GM18907 (cell line): Measurements from ENCODE around the gene BARHL2.

Experiments used
- ATAC-seq: cut with Tn5 transposase; IDR thresholded peaks from one replicate; pipeline ENCODE4 v1.9.1; 2021; ENCODE audit warnings: mild to moderate bottlenecking, moderate library complexity; ENCODE audit not compliant: unreplicated experiment

The BARHL2 gene

DNA sequence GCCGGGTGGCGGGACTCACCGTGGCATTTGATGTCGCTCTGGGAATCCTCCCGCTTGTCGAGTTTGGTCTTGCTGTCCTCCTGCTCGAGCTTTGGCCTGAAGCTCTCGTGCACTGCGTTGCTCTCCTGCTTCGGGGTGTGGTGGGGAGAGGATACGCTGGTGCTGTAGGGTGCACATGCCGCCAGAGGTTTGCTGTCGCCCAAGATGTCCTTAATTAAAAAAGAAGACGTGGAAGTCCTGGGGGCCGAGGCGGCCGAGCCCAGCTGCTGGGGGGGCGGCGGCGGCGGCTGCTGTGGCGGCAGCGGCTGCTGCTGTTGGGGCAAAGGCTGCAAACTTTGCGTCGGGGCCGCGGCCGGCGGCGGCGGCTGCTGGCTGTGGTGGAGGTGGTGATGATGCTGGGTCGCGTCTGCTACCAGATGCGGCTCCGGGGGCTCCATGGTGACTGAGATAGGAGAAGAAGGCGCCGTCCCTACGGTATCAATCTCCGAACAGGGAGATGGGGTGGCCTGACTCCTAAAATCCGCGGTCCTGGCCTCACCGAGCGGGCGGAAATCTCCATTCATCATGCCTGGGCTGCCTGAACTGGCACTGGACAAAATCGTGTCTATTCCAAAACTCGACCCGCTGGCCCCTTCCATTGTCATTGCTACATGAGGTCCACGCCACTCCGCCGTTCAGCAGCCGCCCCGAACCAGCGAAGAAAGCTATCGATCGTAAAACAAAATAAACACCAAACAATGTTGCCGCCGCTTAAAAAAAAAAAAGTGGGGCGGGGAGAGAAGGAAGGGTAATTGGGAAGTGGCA lies at the start of gene BARHL2:
BARHL2 (minus strand) TSS at position 751 of the 804 bp plus-strand sequence; CDS start at position 644, 107 bp downstream.
- ATAC-seq, result no peak

DNA sequence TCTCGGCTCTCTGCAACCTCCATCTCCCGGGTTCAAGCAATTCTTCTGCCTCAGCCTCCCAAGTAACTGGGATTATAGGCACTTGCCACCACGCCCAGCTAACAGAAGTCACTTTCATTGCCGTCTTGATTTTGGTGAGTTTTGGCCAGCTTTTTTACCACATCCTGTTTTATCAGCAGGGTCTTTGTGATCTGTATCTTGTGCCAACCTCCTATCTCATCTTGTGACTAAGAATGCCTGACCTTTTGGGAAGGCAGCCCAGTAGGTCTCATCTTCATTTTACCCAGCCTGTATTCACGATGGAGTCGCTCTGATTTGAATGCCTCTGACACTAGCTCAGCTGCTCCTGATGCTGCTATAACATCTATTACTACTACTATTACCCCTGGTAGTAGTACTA lies 46.8 kb upstream of the BARHL2 start:
- ATAC-seq, result no peak

DNA sequence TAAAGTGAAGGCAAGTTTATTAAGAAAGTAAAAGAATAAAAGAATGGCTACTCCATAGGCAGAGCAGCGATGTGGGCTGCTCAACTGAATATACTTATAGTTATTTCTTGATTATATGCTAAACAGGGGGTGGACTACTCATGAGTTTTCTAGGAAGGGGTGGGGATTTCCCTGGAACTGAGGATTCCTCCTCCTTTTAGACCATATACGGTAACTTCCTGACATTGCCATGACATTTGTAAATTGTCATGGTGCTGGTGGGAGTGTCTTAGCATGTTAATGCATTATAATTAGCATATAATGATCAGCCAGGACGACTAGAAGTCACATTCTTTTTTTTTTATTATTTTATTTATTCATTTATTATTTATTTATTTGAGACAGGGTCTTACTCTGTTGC lies 46.4 kb upstream of the BARHL2 start:
- ATAC-seq, result no peak

DNA sequence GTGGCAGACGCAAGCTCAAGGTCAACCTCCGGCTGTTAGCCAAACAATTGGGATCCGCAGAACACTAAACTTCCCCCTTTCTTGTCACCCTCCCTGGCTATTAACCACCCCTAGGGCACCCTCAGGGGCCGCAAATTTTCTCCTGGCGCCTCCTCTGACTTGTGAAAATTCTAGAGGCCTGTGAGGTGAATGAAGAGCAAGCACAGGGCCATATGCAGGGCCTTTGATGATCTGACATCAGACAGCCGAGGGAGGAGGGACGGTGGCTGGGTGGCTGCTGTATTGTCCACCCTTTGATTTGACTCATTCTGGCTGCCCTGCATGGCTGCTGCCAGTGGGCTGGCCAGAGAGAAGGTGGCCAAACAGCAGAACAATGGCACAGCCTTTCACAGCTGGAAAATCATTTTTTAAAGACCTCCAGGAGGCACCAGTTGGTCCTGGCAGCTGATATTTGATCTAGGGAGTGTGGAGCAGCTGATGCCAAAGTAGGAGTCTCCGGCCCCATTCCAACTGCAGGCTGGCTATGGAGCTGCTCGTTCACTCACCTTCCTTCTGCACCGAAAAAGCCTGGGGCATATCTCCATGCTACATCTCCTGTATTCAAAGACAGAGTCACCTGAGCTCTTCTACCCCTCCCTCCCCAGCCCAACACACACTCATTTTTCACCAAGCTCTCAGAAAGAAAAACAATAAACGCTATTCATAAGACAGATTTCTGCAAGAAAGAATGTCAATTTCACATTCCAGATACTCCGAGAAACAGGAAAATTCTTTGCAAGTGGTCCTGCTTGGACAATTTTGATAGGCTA lies 44.9 kb upstream of the BARHL2 start:
- no peak for ATAC-seq

DNA sequence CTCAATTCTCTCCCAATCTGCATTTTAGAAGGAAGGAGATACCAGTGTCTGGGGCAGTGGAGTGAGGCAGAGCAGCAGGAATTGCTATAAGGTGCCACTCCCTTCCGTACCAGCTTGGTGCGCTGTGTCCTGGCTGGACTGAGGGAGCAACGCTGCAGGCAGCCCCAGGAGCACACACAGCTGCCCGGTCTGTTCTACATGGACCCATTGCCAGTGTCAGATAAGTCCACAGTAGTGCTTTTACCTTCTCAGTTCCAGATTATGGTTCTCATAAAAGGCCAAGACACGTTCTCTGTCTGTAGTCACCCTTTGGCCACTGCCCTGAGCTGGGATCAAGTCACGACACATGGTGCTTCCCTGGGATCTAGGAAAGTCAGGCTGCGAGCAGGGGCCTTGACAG lies 44.1 kb upstream of the BARHL2 start:
- no peak for ATAC-seq

DNA sequence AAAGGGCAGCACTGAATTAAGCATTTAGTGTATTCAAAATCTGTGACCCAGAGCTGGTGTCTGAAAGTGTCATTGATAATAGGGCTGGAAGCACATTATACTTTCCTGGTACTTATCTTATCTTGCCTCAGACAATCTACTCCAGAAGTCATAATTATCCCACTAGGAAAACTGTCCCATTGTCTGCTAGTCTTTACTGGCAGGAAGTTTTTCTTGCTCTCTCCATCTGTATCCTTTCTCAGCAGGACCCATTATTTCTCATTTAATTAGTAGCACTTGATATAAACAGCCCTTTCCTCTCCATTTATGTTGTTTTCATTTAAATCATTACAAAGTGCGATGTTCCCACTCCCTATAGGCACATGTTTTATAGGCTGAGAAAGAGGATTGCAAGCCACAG lies 36.5 kb upstream of the BARHL2 start:
- no peak for ATAC-seq

DNA sequence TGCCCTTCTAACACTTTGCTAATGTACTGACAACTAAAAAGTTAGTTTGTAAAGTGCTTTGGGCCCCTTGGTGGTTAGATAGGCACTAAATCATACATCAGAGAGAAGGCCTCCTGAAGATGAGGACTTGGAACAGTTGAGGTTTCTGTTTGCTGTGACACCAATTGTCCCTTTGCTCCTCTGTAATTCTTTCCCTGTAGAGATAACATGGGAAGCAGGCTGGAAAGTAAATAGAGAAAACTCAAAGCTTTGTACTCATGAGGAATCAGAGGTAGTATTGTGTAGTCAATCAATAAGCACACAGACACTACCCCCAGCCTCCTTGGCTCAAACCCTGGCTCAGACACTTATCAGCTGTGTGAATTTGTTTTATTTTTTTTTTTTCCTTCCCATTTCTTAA lies 31.6 kb upstream of the BARHL2 start:
- ATAC-seq, result no peak

DNA sequence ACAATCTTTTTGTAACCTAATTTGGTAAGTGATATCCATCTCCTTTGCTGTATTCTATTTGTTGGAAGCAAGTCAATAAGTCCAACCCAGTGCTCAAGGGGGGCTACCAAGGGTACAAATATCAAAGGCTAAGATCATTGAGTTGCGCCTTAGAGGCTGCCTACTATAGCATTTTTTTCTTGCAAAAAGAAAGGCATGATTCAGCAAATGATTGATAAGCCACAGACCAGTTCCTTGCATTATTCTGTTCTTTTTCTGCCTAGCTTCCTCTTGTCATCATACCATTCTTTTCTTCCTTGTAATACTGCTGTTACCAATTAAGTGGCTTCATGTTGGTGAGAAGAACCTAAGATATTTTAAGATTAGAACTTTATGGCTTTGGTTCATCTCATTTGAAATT lies 29.8 kb upstream of the BARHL2 start:
- ATAC-seq, result no peak

DNA sequence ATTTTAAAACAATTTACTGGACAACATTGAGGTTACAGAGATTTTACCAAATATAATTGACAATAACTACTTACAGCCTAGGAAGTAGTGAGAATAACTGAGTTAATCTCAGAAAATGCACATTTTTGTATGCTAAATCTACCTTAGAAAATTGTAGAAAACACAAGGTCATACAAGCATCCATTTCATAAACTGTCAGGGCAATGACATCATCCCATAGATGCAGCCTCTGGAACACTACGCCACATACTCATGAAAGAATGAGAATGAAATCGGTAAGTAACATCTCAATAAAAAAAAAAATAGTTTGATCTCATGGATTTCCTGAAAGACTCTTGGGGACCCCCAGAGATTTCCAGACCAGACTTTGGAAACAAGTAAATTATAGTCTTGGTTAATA lies 28.9 kb upstream of the BARHL2 start:
- no peak for ATAC-seq

DNA sequence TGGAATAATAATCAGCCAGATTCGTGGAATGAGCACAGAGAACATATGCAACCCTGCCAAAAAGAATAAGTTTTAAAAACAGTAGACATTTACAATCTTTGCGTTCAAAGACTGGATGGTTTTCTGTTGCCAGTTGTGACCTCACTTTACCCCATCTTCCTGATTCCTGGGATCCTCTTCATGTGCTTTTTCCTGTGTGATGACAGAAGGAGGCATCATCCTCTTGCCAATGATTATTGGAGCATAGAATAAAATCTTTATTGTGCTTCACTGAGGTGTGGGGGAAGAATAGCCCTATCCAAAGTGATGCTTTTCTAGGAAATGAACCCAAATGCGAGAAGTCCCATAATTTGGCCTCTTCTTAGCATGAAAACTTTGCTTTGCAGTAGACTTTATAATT lies 15.0 kb upstream of the BARHL2 start:
- no peak for ATAC-seq

DNA sequence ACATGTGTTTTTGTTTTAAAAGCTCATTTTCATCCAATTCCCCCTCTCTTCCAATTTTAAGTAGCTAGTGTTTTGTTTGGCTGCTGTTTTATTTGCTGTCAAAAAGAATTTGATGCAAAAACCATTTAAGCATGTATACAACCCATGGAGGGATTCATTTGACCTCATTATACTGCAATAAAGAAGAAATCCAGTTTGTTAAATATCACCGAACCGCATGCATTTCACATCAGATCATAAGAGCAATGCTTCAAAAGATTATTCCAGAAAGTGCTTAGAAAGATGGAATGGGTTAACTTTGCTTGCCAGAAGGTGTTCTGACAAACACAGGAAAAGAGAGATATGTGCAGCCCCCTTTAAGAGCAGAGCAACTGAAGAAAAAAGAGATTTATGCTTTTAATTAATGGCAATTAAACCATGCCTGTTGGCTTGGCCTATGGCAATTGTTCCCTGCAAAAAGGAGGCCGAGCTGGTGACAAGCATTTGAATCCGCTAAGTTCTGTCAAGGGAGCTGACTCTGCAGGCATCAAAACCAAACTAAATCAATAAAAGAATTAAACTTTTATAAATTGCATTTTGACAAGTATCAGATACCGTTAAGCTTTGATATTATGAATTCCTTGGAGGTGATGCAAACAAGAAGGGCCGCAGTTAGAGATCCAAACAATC lies 14.4 kb upstream of the BARHL2 start:
- no peak for ATAC-seq

DNA sequence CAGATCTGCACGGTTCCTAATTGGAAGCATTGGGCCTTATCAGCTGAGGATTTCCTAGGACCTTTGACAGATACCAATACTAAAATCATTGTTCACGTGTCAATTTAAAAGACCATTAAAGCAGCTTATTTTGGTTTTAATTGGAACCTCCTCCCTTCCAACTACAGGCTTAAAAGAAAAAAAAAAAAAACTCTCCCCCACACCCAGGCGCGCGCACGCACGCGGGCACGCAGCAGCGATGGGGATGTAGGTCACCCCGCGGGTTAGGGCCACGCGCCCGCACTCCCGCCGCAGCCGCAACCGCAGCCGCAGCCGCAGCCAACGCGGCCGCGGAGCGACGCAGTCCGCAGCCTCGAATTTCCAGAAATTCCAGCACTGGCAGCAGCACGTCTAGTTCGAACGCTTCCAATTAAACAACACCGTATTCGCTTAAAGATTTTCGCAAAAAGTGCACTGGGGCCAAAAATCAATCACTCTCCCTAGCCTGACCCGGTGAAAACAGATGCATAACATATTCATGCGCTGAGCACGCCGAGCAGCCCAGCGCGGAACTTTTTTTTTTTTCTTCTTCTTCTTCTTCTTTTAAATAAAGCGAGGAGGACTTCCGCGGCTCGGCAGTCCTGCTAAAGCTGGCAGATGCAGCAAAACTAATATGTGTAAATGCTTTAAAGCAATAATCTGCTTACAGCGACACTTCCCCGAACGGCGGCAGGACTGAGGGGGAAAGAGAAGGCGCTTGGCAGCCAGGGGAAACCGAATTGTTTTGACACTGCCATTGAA lies 13.3 kb upstream of the BARHL2 start:
- ATAC-seq, result no peak

DNA sequence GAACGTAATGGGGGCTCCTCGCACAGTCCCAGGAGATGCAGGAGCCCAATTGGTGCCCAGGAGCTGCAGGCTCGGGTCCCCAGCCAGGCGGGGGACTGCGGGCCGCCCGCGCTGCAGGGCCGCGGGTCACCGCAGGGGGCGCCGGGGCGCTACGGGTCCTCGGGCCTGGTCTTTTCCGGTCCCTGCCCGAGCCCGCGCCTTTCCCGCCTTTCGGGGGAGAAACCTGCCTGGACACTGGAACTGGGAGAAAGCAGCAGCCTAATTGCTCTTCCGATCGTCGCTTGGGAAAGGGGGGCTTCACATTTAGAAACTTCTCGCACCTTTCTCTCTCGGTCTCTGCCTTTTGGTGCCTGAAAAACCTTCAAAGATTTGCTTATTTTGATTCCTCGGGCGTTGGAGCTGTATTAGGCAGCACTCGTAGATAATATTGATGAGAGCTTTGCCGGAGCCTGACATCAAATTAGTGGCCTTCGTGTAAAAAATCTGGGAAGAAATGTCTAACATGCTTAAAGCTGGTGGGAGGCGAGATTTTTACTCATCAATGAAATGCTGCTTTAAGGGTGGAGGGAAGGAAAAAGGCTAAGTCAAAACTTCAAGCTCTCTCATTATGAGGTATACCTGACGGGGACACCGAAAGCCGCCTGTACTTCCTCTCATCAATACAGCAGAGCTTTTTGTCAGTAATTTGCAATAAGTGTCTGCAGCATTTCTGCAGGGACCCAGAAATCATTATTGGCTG lies 12.6 kb upstream of the BARHL2 start:
- ATAC-seq, result no peak

DNA sequence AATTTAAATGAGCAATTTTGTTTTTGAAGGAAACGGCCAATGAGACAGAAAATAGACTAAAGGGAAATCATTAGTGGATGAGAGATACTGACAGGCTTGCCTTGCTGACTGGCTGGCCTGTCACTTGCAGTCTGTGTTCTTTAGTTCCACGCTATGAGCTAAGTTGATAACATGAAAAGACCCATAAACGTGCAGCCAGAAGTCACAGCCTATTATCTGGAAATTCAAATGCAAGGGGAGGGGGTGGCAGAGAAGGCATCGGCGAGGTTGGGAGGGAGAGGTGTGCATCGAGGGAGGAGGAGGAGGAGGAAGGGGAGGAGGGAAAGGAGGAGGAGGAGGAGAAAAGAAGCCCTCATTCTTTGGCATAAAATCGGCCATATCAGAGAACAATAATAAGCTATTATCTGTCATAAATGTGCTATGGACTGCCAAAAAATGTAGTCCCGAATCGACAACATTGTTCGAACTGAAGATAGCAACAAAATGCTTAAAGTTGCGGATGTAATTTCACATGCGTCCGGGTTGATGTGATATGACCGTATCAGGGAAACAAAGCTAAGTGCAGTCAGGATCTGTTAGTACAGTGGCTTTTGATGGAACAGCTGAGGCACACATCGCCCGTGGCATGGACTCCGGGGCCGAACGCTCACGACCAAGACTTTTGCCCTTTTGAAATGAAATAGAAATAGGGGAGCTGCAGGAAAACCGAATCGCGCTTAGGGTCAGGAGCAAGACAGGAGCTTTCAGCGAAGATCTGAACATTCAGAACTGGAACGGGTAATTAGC lies 11.6 kb upstream of the BARHL2 start:
- ATAC-seq, result no peak

DNA sequence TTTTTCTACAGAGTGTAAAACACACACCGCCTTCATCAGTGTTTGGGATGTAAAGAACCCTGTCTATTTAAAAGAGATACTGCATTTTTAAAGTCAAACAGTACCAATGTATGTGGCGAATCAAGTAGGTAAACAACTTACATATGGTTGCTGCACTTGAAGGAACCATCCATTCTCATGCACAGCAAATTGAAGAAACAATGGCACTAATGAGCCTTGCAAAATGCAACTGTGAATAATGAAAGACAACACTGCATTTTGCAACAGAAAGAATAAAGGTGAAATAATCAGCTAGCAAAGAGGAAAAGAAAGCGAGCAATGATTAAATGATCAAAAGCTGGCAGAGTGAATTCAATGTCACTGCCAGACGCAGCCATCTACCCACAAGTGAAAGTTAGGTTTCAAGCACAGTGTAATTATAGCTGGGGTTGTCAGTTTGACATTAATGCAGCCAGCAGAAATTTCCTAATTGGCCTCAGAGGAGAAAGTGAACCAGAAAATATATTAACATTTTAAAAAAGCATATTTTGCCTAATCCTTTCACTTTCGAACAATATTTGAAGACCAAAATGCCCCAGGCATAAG lies 10.9 kb upstream of the BARHL2 start:
- ATAC-seq, result no peak

DNA sequence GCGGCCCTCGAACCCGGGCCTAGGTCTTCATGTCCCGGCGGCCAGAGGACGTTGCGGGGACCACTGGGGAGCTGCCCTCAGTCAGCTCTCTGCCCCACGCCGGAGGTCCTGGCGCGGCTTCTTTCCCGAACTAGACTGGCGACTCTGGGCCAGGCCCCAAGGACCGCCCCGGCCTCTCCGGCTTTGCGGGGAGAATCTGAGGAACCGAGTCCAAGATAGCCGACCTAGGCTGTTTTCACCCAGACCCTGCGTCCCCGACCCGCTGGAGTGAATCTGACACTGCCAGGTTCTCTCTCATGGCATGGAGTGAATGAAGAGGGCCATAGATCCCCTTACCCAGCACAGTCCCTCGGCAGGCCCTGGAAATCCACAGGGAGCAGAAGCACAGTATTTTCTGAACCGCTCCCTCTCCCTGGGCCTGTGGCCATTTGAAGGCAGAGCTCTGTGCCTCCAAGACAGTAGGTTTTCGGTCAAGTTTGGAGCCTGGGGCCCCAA lies 9.9 kb upstream of the BARHL2 start:
- ATAC-seq, result no peak

DNA sequence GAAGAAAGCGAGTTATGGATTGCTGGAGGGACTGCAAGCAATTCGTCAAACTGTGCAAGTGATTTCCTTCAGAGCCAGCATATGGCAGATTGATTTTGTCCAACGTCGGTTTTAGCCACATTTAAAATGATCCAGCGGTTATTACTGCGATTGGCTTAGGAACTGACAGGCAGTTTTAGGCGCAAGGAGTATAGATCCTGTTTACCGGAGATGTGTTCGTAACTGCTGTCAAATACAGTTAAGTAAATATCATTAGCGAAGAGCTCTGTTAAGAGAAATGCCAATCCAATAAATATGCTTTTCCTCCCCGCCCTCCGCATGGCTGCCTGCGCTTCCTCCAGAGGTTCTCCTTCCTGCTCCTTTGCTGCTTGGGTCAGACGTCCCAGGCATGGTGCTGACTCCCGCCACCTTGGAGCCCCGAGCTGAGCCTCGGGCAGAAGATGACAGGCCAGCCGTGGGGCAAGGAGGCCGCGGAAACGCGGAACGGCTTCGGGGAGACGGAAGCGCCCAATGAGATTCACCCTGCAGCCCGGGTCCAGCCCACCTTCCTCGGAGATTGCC lies 9.4 kb upstream of the BARHL2 start:
- no peak for ATAC-seq

DNA sequence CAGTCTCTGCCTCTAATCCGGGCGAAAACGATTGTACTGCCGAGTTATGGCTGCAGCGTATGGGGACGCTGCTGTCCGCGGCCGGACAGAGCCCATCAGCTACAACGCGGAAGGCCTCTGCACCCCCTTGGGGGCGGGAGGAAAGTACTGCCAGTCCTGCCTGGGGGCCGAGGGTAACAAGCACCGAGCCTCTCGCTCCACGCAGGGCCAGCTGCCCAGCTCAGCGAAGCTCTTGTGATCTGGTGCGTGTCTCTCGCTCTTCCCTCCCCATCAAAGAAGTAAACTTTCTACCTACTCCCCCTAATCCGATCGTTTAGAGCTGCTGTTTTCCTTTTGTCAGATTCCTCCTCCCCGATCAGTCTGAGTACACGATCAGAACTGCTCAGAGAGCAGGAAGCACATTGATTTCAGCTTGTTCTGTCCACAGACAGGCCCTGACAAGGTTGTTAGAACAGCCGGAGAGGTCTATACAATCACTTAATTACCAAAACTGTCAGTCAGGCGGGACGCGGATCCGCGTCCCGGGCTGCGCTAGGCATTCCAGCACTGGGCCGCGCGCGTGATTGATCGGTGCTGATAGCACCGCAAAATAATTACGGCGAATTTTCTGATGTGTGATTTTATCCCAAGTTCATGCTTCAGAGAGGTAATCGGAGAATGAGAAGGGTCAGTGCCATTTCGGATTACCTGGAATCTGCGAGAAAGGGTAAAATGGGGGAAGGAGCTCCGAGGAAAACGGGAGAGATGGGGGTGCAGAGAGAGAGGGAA lies 8.7 kb upstream of the BARHL2 start:
- no peak for ATAC-seq
